GM04504 (cell line): ENCODE measurements around the gene MRPL1.

Source experiments
- DNase-seq: peaks from one replicate; pipeline ENCODE4 v3.0.0-alpha.2; 2012; ENCODE audit warnings: low read depth

Gene MRPL1

GRCh38 chr4:77862478-77863216 is at the start of gene MRPL1:
MRPL1 (plus strand) TSS chr4:77862830; CDS start chr4:77862849, 19 bp downstream.
- peak; percentile 91 for DNase-seq

DNA sequence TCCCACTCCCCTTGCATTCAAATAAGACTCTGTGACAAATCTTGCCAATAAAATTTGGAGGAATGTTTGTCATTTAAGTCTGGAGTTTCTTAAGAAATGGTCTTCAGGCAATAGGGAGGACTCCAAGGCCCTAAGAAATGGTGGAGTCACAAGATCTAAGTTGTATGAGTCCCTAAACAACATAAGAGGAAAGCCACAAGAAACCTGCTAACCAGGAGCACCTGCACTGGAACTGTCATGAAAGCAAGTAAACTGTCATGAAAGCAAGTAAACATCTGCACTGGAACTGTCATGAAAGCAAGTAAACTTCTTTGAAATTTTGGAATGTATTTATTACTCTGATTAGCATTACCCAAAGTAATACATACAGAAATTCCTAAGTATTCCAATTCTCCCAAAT is 47.0 kb upstream of the MRPL1 start:
- DNase-seq: no peak

GRCh38 chr4:77816546-77816945 is 46.1 kb upstream of the MRPL1 start:
- DNase-seq: no peak

DNA sequence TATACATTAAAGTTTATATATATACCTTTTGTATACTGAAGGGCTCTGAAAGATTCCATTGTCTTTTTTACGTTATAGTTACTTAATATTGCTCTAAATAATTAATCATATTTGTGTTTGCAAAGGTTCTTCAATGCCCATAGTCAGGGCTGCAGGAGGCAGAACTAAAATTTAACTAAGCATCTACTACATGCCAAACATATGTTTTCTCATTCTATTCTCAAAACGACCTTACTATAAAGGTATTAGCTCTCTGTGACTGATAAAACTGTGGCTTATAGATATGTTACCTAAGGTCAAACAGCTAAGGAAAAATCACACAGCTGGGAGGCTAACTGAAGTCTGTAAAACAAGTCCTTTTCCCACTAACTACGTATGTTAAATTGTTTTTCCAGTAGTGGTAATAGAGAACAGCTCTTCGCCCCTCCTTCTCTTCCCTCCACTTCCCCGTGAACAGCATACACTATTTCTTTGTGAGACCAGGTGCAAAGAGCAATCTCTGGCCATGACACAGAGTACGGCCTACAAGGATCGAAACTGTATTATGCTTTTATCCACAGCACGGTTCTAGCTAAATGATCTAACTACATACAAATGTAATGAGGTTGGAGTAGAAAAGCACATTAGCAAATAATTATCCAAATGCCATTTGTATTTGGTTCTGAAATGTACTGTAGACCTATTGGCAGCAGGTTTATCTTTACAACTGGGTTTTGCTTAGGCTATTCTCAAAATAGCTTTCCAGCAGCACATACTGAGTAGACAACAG is 45.1 kb upstream of the MRPL1 start:
- no peak for DNase-seq

GRCh38 chr4:77818073-77818601 is 44.5 kb upstream of the MRPL1 start:
- DNase-seq: peak; percentile 50

DNA sequence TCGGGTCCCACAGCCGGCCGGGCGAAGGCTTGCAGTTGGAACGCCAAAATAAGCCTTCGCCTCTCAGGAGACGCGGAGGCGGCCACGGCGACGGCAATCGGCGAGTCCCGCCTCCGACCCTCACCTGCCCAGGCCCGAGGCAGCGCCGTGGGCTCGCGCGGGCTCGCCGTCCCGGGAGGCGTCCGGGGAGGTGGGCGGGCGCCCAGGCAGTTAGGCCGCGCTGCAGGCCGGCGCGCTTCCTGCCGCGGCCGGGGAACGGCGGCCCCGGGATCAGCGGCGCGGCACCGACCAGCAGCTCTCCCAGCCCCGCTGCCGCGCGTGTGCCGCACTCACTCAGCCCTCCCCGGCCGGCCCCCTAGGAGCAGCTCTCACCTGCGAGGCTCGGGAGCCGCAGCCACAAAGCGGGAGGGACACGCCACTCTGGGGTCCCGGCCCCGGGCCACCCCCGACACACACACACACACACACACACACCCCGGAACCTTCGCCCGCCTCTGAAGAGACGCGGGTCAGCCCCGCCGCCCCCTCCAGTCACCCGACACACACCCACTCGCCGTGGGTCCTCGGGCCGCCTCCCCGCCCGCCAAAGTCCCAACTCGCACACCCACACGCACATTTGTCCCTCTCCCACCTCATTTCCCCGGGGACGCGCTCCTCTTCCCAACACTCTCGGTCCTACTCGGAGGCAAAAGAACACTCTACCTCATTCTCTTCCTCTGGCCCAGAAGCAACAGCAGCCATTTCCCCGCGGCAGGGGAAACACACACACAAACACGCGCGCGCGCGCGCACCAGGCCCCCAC is 43.8 kb upstream of the MRPL1 start, which contains the start of gene CNOT6L:
TSS of gene CNOT6L (minus strand) at position 767 of the 802 bp plus-strand sequence. CDS start at position 707, 60 bp downstream.
- DNase-seq: peak; percentile 55

- DNase-seq: no peak
These were observed 43.2 kb upstream of the MRPL1 start for GRCh38 chr4:77819404-77819842.

GRCh38 chr4:77819843-77820648 is 42.6 kb upstream of the MRPL1 start:
- peak; percentile 55 for DNase-seq

- DNase-seq: no peak
These were observed 41.7 kb upstream of the MRPL1 start for GRCh38 chr4:77820649-77821561.

DNA sequence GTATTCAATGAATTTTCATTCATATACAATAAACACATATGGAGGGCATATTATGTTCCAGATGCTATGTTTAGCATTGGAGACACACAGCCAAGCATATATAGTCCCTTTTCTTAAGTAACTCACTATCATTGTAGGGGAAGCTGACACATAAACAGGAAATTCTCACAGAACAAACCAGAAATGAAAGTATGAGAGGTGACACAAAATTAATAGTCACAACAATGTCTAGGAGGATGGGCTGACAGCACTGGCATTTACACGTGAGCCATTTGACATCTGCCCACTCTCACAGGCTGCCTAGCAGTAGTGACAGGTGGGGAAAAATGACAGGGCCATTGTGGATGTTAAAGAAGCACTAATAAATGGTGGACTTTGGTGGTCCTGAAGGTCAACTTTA is 40.9 kb upstream of the MRPL1 start:
- DNase-seq: no peak

- DNase-seq: no peak
These were observed 36.4 kb upstream of the MRPL1 start for GRCh38 chr4:77826275-77826674.

DNA sequence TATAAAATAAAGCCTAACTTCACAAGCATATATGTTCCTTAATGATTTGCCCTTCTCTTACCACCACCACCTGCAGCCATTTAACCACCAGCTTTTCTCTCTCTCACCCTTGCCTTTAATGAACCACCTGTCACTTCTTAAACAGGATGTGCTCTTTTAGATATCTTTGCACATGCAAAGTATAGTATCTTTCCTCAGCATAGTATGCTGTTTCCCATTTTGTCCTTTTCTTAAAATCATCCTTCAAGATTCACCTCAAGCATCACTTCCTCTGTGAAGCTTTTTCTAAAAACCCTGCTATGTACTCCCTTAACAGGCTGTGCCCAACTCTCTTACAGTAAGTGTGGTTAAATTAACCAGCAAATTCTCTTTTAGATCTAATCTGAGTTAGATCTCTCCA is 35.3 kb upstream of the MRPL1 start:
- no peak for DNase-seq

GRCh38 chr4:77833126-77833724 is 29.4 kb upstream of the MRPL1 start:
- no peak for DNase-seq

GRCh38 chr4:77834403-77834802 is 28.2 kb upstream of the MRPL1 start:
- no peak for DNase-seq

DNA sequence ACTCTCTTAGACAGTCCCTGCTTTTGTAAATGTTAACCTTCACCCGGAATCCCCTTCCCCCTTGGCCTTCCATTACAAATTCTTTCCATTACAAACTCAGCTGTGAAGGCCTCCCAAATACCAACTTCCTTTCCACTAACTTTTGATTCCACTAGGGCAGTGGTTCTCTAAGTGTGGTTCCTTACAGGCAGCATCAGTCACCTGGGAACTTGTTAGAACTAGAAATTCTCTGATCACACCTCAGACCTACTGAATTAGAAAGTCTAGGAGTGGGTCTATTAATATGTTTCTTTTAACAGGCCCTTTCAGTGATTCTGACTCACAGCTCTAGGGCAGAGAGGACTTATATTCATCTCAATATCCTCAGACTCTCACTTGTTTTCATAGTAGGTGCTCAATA is 19.0 kb upstream of the MRPL1 start:
- DNase-seq: no peak

GRCh38 chr4:77844363-77844762 is 18.3 kb upstream of the MRPL1 start:
- no peak for DNase-seq

- DNase-seq: no peak
These were observed 17.2 kb upstream of the MRPL1 start for GRCh38 chr4:77845400-77845799.

GRCh38 chr4:77845929-77846328 is 16.7 kb upstream of the MRPL1 start:
- no peak for DNase-seq

GRCh38 chr4:77848508-77848907 is 14.1 kb upstream of the MRPL1 start:
- no peak for DNase-seq
